GM19193 (cell line): ENCODE measurements around the gene SLC37A3.

ENCODE experiments used
- POLR2A ChIP-seq: IDR thresholded peaks from 4 replicates; pipeline ENCODE4 v1.6.1; 2011; ENCODE audit not compliant: insufficient read depth, insufficient read length; ENCODE audit errors: extremely low read depth

SLC37A3 gene

GRCh38 chr7:140403878-140404564, 5.7 kb upstream of the SLC37A3 start, which contains the start of gene RAB19:
Gene RAB19 (plus strand): TSS chr7:140404058. CDS start chr7:140407647, 3,589 bp downstream.
- no peak for TF ChIP-seq POLR2A

- TF ChIP-seq POLR2A = no peak
Measured at GRCh38 chr7:140402178-140402835, 4.0 kb upstream of the SLC37A3 start.

DNA sequence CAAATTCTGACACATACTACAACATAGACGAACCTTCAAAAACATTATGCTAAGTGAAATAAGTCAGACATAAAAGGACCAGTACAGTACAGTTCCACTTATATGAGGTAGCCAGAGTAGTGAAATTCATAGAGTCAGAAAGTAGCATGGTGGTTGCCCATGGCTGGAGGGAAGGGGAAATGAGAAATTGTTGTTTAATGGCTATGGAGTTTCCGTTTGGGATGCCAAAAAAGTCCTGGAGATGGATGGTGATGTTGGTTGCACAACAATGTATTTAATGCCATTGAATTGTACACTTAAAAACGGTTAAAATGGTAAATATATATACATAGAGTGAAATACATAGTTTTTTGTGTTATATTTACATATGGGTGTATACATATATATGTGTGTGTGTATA, 2.1 kb upstream of the SLC37A3 start:
- no peak for TF ChIP-seq POLR2A

- no peak for TF ChIP-seq POLR2A
Measured at GRCh38 chr7:140398821-140399220, 491 bp upstream of the SLC37A3 start.

DNA sequence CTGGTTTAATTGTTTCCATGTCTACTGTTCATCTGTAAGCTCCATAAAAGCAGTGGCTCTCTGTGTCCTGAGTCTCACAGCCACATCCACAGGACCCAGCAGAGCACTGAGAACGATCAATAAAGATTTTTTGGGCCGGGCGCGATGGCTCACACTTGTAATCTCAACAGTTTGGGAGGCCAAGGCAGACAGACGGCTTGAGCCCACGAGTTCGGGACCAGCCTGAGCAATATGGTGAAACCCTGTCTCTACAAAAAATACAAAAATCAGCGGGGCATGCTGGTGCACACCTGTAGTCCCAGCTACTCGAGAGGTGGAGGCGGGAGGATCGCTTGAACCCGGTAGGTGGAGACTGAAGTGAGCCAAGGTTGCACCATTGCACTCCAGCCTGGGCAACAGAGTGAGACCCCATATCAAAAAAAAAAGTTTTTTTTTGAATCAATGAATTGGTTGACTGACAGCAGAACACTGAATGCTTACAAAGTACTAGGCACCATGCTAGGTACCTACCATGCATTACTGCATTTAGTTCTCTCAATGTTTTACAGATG, 4.5 kb downstream of the SLC37A3 start:
- no peak for TF ChIP-seq POLR2A

DNA sequence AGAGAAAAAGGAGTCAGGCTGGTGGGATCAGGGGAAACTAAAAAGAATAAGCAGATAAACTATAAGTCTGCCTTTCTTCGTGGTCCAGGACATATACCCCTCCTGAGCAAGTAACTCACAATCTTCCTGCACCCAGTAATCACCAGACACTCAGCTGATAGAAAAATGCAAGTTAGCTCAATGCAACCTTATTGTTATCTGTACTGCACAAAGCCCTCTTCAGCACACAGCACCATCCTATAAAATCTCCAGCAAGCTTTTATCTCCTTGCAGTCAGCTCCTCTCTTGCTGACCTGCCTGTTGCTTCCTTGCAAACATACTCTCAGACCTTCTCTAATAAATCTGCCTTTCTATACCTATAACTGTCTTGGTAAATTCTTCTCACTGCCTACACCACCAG, 6.7 kb downstream of the SLC37A3 start:
- TF ChIP-seq POLR2A = no peak

DNA sequence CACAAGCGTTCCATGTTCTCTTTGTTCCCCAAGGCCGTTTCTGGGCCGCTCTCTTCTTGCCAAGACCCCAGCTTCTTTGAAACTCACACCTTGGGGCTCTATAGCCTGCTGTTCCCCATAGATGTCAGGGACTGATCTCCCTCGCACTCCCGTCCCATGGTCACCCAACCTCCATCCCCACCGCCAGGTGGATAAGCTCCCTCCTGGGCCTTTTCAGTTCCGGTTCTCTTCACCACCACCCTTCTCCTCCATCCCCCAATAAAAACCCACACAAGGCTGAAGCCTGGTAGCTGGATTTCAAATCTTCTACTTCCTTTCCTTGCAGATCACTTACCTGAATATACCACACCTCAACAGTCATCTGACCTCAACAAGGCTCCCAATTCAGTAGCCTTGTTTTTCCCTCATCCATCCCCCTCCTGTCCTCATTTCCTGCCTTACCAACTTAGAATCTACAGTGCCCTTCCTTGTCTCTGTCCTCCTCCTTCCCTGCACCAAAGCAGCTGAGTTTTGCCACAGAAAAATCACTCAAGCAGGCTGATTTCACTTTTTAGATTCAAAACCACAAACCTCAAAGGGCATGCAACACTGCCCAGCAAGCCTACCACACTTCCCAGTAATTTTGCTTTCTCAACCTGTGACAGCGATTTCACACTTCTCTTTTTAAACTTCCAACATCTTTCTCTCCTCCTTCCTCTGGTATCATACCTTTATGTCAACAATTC, 7.7 kb downstream of the SLC37A3 start:
- TF ChIP-seq POLR2A = no peak

DNA sequence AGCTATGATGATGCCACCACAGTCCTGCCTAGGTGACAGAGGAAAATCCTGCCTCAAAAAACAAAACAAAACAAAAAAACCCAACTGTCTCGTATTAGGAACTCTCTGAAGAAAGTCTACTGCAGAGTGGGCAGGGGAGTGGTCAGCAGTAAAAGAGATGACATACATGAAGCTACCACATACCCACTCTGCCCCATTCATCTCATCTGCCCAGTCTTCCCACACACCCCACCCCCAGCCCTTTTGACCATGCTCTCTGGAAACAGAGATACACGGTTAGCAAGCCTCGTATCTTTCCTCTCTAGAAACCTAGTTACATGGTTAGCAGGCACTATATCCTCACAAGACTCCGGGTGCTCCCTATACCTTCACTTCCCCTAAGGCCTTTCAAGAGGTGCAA, 8.3 kb downstream of the SLC37A3 start:
- no peak for TF ChIP-seq POLR2A

- TF ChIP-seq POLR2A = no peak
Measured at GRCh38 chr7:140389445-140389844, 8.9 kb downstream of the SLC37A3 start.

DNA sequence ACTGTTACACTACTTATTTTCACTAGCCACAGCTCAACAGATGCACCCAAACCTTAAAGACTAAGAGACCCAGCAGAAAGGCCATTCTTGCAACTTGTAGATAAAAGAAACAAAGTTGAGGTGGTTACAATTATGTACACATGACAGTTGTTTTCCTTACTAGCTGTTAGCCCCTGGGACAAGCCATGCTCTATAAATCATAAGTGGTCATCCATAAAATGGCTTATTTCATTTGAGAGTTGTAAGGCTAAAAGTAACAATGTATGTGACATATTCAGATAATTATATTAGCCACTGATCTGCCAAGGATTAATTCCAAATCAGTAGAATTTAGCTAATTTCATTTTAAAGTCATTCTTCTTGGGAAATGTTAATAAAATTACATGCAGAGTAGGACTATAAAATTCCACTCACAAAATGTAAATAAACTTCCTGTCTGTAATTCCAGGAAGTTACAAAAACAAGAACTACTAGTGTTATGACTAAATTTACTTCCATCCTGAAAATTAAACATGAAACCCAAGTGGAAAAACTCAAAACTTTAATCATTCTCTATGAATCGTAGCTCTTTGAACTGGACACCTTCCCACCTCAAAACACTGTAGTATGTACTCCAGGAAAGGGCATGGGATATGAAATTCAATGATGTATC, 13.3 kb downstream of the SLC37A3 start:
- TF ChIP-seq POLR2A = no peak

- TF ChIP-seq POLR2A = no peak
Measured at GRCh38 chr7:140383954-140384713, 14.2 kb downstream of the SLC37A3 start.

- no peak for TF ChIP-seq POLR2A
Measured at GRCh38 chr7:140375892-140376730, 22.2 kb downstream of the SLC37A3 start.

DNA sequence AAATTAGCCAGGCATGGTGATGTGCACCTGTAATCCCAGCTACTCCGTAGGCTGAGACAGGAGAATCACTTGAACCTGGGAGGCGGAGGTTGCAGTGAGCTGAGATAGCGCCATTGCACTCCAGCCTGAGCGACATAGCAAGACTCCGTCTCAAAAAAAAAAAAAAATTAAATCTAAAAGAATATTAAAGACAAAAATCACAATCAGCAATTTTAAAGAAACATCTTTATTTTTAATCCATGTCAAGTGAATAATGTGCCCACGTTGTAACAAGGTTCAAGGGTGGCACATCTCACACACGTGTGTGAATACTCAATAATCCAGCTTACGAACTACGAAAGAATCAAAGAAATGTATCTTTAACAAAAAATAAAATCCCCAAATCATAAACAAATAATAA, 23.0 kb downstream of the SLC37A3 start:
- no peak for TF ChIP-seq POLR2A
